HepG2 (cell line): Measurements from ENCODE around the gene IFT80. TPM values are rescaled to one million over a fixed set of nuclear protein-coding genes. Genes with fewer than 3 reads are reported as not detected.

Experiments
- ATAC-seq: fragments of 200-7000 bp; cut with Tn5 transposase; 3 replicates; pipeline ENCODE4 v1.9.1; 2020; ENCODE audit warnings: mild to moderate bottlenecking, moderate library complexity
- BruUV-seq: library from RNA; stranded (reverse); fragments of 400-500 nt; replicated peaks from 2 replicates; lab custom pipeline; 2021; lab: Mats Ljungman, UMichigan
- CTCF ChIA-PET: fragments of 300-600 bp; formaldehyde crosslinking; extraction: SDS; loops from one replicate; lab custom pipeline; 2021; ENCODE audit warnings: low total read pairs, inconsistent platforms, low intra/inter-chr PET ratio; lab: Yijun Ruan, JAX
- POLR2A ChIA-PET: fragments of 350-600 bp; sonication (Branson Sonifier 250); formaldehyde crosslinking; loops from one replicate; lab custom pipeline; 2020; ENCODE audit warnings: antibody characterized with exemption, inconsistent platforms; lab: Yijun Ruan, JAX
- DNase-seq: peaks from one replicate; pipeline ENCODE4 v3.0.0-alpha.2; 2015; ENCODE audit warnings: low spot score
- FAIRE-seq: peaks from 3 replicates; lab custom pipeline; 2011; peaks lifted over from hg19 to GRCh38; lab: Jason Lieb, UNC
- H2AFZ ChIP-seq: one replicate; pipeline ENCODE4 v1.6.1; 2011; ENCODE audit warnings: low read length, inconsistent platforms
- H3K27ac ChIP-seq: fragments of 300-600 bp; 3 replicates; pipeline ENCODE4 v1.8.0; 2011; ENCODE audit warnings: mixed run types, mild to moderate bottlenecking, mixed read lengths, low read length, inconsistent platforms; ENCODE audit not compliant: insufficient read depth; ENCODE audit errors: extremely low read length
- H3K27me3 ChIP-seq, 2 experiments: fragments of 200-600 bp in 1 of 2; 2 replicates in 1 of 2; 3 replicates in 1 of 2; pipeline versions ENCODE4 v1.6.0 to v1.8.0; 2011; ENCODE audit warnings: low read length in 2 of 2, mild to moderate bottlenecking in 2 of 2, moderate library complexity in 2 of 2, inconsistent platforms in 1 of 2; ENCODE audit not compliant: insufficient read depth in 2 of 2, control insufficient read depth in 1 of 2
- H3K36me3 ChIP-seq, 2 experiments: fragments of 200-600 bp in 1 of 2; replicated peaks in 1 of 2; 2 replicates in 1 of 2; 3 replicates in 1 of 2; pipeline versions ENCODE4 v1.5.1 to v1.8.0; 2011; ENCODE audit warnings: low read length in 2 of 2, inconsistent platforms in 1 of 2; ENCODE audit not compliant: insufficient read depth in 2 of 2, control insufficient read depth in 1 of 2
- H3K4me1 ChIP-seq: 2 replicates; pipeline ENCODE4 v1.5.1; 2012; ENCODE audit warnings: low read length, inconsistent platforms; ENCODE audit not compliant: insufficient read depth
- H3K4me2 ChIP-seq: 2 replicates; pipeline ENCODE4 v1.6.0; 2011; ENCODE audit warnings: low read depth, low read length, inconsistent platforms
- H3K4me3 ChIP-seq, 3 experiments: fragments of 200-600 bp in 1 of 3; sonication (generic), shearing (Covaris generic) in 1 of 3; replicated peaks in 1 of 3; 2 replicates each; pipeline ENCODE4 v1.5.1; 2011 to 2016; ENCODE audit warnings: low read length in 3 of 3, inconsistent platforms in 2 of 3, low read depth in 2 of 3, mild to moderate bottlenecking in 2 of 3, control low read depth in 1 of 3, mixed read lengths in 1 of 3; ENCODE audit not compliant: insufficient read depth in 1 of 3
- H3K79me2 ChIP-seq: one replicate; pipeline ENCODE4 v1.6.1; 2011; ENCODE audit warnings: low read length, inconsistent platforms; ENCODE audit not compliant: insufficient read depth
- H3K9ac ChIP-seq: 2 replicates; pipeline ENCODE4 v1.6.0; 2011; ENCODE audit warnings: mild to moderate bottlenecking, low read depth, low read length, inconsistent platforms; ENCODE audit not compliant: insufficient read depth
- H3K9me3 ChIP-seq: 2 replicates; pipeline ENCODE4 v1.5.1; 2012; ENCODE audit warnings: mild to moderate bottlenecking, low read length
- H4K20me1 ChIP-seq: 2 replicates; pipeline ENCODE4 v1.6.0; 2011; ENCODE audit warnings: inconsistent platforms, mild to moderate bottlenecking, low read length, moderate library complexity; ENCODE audit not compliant: insufficient read depth
- AGO1 ChIP-seq: fragments of 200-400 bp; formaldehyde crosslinking; IDR thresholded peaks from 2 replicates; pipeline ENCODE4 v1.6.1; 2017; ENCODE audit warnings: mild to moderate bottlenecking, low read depth, low read length, moderate library complexity; ENCODE audit not compliant: poor library complexity, severe bottlenecking
- BRD4 ChIP-seq: sonication (generic); formaldehyde crosslinking; IDR thresholded peaks from 2 replicates; pipeline ENCODE4 v1.4.0; 2020; ENCODE audit warnings: missing genetic modification reagents
- ERF ChIP-seq: IDR thresholded peaks from 2 replicates; pipeline ENCODE4 v1.6.1; 2018; ENCODE audit warnings: missing biosample characterization, missing genetic modification reagents
- HMG20A ChIP-seq: IDR thresholded peaks from 2 replicates; pipeline ENCODE4 v1.6.1; 2016; ENCODE audit warnings: borderline replicate concordance
- HNRNPLL ChIP-seq: fragments of 200-400 bp; formaldehyde crosslinking; IDR thresholded peaks from 2 replicates; pipeline ENCODE4 v1.6.1; 2017; ENCODE audit warnings: mild to moderate bottlenecking, low read depth, low read length; ENCODE audit not compliant: poor library complexity, severe bottlenecking
- JDP2 ChIP-seq: sonication (generic); formaldehyde crosslinking; IDR thresholded peaks from 2 replicates; pipeline ENCODE4 v1.8.1; 2022; ENCODE audit warnings: missing genetic modification reagents, borderline replicate concordance
- MAFF ChIP-seq: IDR thresholded peaks from 2 replicates; pipeline ENCODE4 v1.6.1; 2011; ENCODE audit warnings: low read depth, low read length, improper control_type of control experiment
- MED1 ChIP-seq: sonication (generic); formaldehyde crosslinking; IDR thresholded peaks from 2 replicates; pipeline ENCODE4 v1.4.0; 2020; ENCODE audit warnings: missing genetic modification reagents
- SRF ChIP-seq: IDR thresholded peaks from 2 replicates; pipeline ENCODE4 v1.6.1; 2011; ENCODE audit warnings: mild to moderate bottlenecking, low read depth, low read length, moderate library complexity
- ZFP90 ChIP-seq: sonication (generic); formaldehyde crosslinking; IDR thresholded peaks from 2 replicates; pipeline ENCODE4 v1.8.0; 2022; ENCODE audit warnings: missing genetic modification reagents, mild to moderate bottlenecking, inconsistent platforms, borderline replicate concordance
- ZNF3 ChIP-seq: IDR thresholded peaks from 2 replicates; pipeline ENCODE4 v1.7.0; 2017; ENCODE audit warnings: inconsistent platforms
- ZNF329 ChIP-seq: sonication (generic); formaldehyde crosslinking; IDR thresholded peaks from 2 replicates; pipeline ENCODE4 v1.9.0; 2021; ENCODE audit warnings: low read depth, mild to moderate bottlenecking, missing genetic modification reagents
- ZNF672 ChIP-seq: sonication (generic); formaldehyde crosslinking; IDR thresholded peaks from 2 replicates; pipeline ENCODE4 v1.8.1; 2022; ENCODE audit warnings: missing genetic modification reagents
- ZNF766 ChIP-seq: sonication (generic); formaldehyde crosslinking; IDR thresholded peaks from 2 replicates; pipeline ENCODE4 v1.5.0; 2020; ENCODE audit warnings: missing genetic modification reagents, borderline replicate concordance
- WGBS: methylation state at CpG from one replicate; pipeline ENCODE4 v1.1.6; 2017; ENCODE audit warnings: low lambda C conversion rate; 5-methylcytosine and 5-hydroxymethylcytosine counted together
- in situ Hi-C: cut with HindIII; loops from 2 replicates; pipeline ENCODE4 v1.10.0; 2017; ENCODE audit warnings: low pct_unique_long_range_greater_than_20kb; ENCODE audit not compliant: extremely low pct_ligation_motif_present
- intact Hi-C: fragments of 100-400 bp; cut with micrococcal nuclease; formaldehyde crosslinking; loops from one replicate; pipeline ENCODE4 v1.10.0; 2022; ENCODE audit not compliant: unreplicated experiment
- polyA plus RNA-seq, 8 experiments: library from polyadenylated mRNA; depleted of rRNA in 3 of 8; stranded (reverse) in 7 of 8; unstranded in 1 of 8; fragments of >200 nt; fragmentation: Illumina TruSeq in 4 of 8; extraction: Trizol in 4 of 8; gene quantifications; 2 replicates each; pipeline versions ENCODE4 v1.2.1 to v1.2.3, GENCODE V29; 2011 to 2016; ENCODE audit warnings: low read depth in 4 of 8, missing spikeins in 1 of 8, mixed read lengths in 1 of 8; ENCODE audit not compliant: insufficient read depth in 1 of 8
- total RNA-seq, 5 experiments: library from RNA; depleted of rRNA; stranded (reverse); fragments of >200 nt; fragmentation: Illumina TruSeq; extraction: Trizol; gene quantifications; 2 replicates each; pipeline ENCODE4 v1.2.3, GENCODE V29; 2016; ENCODE audit warnings: low read depth in 1 of 5
- TF ChIP-seq, protein P1 (sequence below): sonication (generic); formaldehyde crosslinking; IDR thresholded peaks from 2 replicates; pipeline ENCODE4 v1.5.1; 2020; ENCODE audit warnings: missing genetic modification reagents, mild to moderate bottlenecking, borderline replicate concordance
- TF ChIP-seq, protein P2 (sequence below): sonication (generic); formaldehyde crosslinking; IDR thresholded peaks from 2 replicates; pipeline ENCODE4 v1.5.0; 2020; ENCODE audit warnings: missing genetic modification reagents
- TF ChIP-seq, protein P3 (sequence below): IDR thresholded peaks from 2 replicates; pipeline ENCODE4 v1.4.0; 2020; ENCODE audit warnings: mild to moderate bottlenecking, missing genetic modification reagents
- TF ChIP-seq, protein P4 (sequence below): sonication (generic); formaldehyde crosslinking; IDR thresholded peaks from 2 replicates; pipeline ENCODE4 v1.4.0; 2020; ENCODE audit warnings: missing genetic modification reagents, borderline replicate concordance

IFT80 gene
- total and polyA plus RNA-seq, 2 of the 13 experiments (the other 11 are each of a cell fraction or from before 2014, with no cell fraction given), result 11.4 to 15.7 TPM

GRCh38 chr3:160374472-160374871 is 24.6 kb downstream of the IFT80 start (continued):
- no peak for TF ChIP-seq ZFP90 (CRISPR knock-in tag)
- TF ChIP-seq HMG20A (CRISPR knock-in tag), result no peak
- TF ChIP-seq SRF, result no peak
- TF ChIP-seq ZNF766 (CRISPR knock-in tag), result no peak
- no peak for TF ChIP-seq ZNF672 (CRISPR knock-in tag)
- TF ChIP-seq MED1 (CRISPR knock-in tag), result no peak
- no peak for TF ChIP-seq ZNF329
- no peak for TF ChIP-seq BRD4

GRCh38 chr3:160373655-160374054 is 25.4 kb downstream of the IFT80 start:
- no peaks in the 10 kb centered on the region for H3K4me1 ChIP-seq
- ChIA-PET CTCF (no interaction called here), POLR2A (no interaction called here)
- H3K4me2 ChIP-seq, result no peak overlapping the region
- H4K20me1 ChIP-seq, result no peaks in the 10 kb centered on the region
- H3K36me3 ChIP-seq, result peaks cover 0 to 9% of the 10 kb centered on the region in 2 experiments; a peak in 2 of 5 replicates
- no peak overlapping the region for H3K4me3 ChIP-seq
- FAIRE-seq (no peak), DNase-seq (no peak), ATAC-seq (no peak)
- intact Hi-C loops (no loop called here), in situ Hi-C loops (no loop called here)
- H2AFZ ChIP-seq, result no peak overlapping the region
- H3K9me3 ChIP-seq, result no peaks in the 10 kb centered on the region
- H3K79me2 ChIP-seq, result no peaks in the 10 kb centered on the region
- no peak overlapping the region for H3K27ac ChIP-seq
- BruUV-seq, result no TSS peak
- no peaks in the 10 kb centered on the region for H3K27me3 ChIP-seq
- no peak overlapping the region for H3K9ac ChIP-seq
- 100% methylated on average over 2 of the region's 2 CpGs for WGBS
- TF ChIP-seq ERF (no peak), HNRNPLL (no peak), AGO1 (no peak), ZNF3 (CRISPR knock-in tag) (no peak), MAFF (no peak), JDP2 (CRISPR knock-in tag) (no peak)
- TF ChIP-seq, protein P1, sequence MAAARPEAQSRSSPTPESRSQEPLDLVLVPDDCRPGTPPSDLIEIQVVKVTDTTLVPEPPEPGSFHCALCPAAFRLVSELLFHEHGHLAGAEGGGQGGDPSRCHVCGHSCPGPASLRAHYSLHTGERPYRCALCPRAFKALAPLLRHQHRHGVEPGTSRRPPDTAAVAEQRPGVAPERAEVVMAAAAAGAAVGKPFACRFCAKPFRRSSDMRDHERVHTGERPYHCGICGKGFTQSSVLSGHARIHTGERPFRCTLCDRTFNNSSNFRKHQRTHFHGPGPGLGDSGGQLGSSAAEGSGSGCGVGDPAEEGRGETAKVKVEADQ (CRISPR knock-in tag), result no peak
- TF ChIP-seq, protein P2, sequence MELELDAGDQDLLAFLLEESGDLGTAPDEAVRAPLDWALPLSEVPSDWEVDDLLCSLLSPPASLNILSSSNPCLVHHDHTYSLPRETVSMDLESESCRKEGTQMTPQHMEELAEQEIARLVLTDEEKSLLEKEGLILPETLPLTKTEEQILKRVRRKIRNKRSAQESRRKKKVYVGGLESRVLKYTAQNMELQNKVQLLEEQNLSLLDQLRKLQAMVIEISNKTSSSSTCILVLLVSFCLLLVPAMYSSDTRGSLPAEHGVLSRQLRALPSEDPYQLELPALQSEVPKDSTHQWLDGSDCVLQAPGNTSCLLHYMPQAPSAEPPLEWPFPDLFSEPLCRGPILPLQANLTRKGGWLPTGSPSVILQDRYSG (CRISPR knock-in tag), result no peak
- TF ChIP-seq, protein P3, sequence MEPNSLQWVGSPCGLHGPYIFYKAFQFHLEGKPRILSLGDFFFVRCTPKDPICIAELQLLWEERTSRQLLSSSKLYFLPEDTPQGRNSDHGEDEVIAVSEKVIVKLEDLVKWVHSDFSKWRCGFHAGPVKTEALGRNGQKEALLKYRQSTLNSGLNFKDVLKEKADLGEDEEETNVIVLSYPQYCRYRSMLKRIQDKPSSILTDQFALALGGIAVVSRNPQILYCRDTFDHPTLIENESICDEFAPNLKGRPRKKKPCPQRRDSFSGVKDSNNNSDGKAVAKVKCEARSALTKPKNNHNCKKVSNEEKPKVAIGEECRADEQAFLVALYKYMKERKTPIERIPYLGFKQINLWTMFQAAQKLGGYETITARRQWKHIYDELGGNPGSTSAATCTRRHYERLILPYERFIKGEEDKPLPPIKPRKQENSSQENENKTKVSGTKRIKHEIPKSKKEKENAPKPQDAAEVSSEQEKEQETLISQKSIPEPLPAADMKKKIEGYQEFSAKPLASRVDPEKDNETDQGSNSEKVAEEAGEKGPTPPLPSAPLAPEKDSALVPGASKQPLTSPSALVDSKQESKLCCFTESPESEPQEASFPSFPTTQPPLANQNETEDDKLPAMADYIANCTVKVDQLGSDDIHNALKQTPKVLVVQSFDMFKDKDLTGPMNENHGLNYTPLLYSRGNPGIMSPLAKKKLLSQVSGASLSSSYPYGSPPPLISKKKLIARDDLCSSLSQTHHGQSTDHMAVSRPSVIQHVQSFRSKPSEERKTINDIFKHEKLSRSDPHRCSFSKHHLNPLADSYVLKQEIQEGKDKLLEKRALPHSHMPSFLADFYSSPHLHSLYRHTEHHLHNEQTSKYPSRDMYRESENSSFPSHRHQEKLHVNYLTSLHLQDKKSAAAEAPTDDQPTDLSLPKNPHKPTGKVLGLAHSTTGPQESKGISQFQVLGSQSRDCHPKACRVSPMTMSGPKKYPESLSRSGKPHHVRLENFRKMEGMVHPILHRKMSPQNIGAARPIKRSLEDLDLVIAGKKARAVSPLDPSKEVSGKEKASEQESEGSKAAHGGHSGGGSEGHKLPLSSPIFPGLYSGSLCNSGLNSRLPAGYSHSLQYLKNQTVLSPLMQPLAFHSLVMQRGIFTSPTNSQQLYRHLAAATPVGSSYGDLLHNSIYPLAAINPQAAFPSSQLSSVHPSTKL (CRISPR knock-in tag), result no peak
- TF ChIP-seq, protein P4, sequence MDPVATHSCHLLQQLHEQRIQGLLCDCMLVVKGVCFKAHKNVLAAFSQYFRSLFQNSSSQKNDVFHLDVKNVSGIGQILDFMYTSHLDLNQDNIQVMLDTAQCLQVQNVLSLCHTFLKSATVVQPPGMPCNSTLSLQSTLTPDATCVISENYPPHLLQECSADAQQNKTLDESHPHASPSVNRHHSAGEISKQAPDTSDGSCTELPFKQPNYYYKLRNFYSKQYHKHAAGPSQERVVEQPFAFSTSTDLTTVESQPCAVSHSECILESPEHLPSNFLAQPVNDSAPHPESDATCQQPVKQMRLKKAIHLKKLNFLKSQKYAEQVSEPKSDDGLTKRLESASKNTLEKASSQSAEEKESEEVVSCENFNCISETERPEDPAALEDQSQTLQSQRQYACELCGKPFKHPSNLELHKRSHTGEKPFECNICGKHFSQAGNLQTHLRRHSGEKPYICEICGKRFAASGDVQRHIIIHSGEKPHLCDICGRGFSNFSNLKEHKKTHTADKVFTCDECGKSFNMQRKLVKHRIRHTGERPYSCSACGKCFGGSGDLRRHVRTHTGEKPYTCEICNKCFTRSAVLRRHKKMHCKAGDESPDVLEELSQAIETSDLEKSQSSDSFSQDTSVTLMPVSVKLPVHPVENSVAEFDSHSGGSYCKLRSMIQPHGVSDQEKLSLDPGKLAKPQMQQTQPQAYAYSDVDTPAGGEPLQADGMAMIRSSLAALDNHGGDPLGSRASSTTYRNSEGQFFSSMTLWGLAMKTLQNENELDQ (CRISPR knock-in tag), result no peak
